ENCODE data around the gene GSG1L2.

The GSG1L2 gene

DNA sequence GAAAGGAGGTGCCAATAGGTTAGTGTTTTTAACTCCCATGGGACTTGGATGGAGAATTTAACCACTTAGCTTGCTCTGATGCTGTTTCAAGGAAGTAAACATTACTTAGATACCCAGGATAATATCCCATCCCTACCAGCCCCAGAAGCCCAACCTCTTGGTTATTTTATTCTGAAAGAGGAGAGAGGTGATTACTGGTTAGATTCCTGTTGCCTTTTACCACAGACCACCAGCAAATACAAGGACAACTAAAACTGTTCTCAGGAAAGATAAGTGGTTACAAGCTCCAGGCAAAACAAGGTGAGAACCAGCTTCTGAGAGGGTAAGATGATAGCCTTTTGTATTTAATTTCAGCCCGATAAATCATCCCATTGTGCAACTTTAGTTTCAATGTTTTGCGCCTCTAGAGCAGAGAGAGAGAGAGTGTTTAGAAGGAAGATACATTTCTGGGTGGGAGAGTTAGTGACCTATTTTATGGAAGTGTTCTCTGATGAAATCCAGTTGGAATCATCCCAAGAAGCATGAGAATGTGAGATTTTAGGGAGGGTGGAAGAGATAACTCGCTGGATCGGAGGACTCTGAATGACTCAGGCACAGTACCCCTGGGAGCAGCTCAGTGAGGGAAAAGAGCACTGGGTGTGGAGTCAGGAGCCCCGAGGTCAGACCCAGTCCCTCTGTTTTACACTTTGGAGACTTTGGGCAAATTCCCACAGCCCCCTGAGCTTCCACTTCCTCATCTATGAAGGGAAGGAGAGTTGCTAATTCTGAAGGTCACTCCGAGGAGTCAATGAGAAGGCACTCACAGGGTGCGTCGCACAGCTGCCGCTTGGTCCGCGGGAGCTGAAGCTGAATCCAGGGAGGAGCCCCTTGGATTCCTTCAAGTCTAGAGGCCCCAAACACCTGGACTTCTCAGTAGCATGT is 15.9 kb upstream of the GSG1L2 start:
- TF ChIP-seq, protein P1, sequence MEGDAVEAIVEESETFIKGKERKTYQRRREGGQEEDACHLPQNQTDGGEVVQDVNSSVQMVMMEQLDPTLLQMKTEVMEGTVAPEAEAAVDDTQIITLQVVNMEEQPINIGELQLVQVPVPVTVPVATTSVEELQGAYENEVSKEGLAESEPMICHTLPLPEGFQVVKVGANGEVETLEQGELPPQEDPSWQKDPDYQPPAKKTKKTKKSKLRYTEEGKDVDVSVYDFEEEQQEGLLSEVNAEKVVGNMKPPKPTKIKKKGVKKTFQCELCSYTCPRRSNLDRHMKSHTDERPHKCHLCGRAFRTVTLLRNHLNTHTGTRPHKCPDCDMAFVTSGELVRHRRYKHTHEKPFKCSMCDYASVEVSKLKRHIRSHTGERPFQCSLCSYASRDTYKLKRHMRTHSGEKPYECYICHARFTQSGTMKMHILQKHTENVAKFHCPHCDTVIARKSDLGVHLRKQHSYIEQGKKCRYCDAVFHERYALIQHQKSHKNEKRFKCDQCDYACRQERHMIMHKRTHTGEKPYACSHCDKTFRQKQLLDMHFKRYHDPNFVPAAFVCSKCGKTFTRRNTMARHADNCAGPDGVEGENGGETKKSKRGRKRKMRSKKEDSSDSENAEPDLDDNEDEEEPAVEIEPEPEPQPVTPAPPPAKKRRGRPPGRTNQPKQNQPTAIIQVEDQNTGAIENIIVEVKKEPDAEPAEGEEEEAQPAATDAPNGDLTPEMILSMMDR (IDR thresholded peaks at IDR 0.05) = no peak

DNA sequence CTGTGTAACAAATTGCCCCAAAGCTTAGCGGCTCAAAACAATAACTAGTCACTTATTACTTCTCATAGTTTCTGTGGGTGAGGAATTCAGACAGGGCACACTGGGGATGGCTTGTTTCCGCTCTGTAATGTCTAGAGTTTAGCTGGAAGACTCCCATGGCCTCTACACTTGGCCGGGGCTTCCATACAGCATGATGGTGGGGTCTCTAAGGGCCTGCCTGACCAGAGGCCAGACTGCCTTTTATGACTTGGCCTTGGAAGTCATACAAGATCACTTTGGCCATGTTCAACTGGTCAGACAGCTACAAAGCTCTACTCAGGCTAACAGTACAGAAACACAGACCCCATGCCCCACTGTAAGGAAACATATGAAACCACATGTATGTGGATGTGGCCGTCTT is 12.0 kb upstream of the GSG1L2 start:
- TF ChIP-seq, protein P1 (IDR thresholded peaks at IDR 0.05) = no peak

DNA sequence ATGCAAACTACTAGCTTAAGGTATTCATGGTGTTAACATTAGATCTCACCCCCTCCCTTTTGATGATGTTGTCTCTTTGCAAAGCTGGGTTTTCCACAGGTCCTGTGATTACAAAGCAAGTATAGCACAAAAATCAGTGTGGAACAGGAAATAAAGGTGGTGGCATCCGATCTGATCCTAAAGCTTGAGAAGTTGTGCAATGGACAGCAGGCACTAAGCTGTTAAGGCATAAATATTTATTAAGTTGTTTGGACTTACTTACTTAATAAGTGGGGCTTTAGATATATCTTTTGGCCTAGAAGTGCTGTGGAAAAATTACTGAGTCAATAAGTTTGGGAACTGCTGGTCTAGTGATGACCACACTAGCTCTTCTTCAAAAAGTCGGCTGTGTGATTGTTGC is 8.8 kb upstream of the GSG1L2 start:
- TF ChIP-seq, protein P1 (IDR thresholded peaks at IDR 0.05) = no peak

DNA sequence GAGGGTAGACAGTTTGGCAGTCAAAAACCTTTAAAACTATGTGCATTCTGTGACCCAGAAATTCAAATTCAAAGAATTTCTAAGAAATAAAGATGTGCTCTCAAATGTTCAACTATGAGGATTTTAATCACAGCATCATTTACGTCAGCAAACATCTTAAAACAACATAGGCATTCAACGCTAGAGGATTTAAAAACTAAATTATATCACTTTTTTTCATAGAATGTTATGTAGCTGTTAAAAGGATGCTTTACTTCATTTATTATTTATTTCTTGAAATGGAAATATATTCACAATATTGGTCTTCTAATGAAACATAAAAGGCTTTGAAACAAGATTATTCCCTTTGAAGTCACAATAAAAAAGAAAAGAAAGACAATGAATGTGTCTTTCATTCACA is 7.5 kb upstream of the GSG1L2 start:
- TF ChIP-seq, protein P1 (IDR thresholded peaks at IDR 0.05) = no peak

DNA sequence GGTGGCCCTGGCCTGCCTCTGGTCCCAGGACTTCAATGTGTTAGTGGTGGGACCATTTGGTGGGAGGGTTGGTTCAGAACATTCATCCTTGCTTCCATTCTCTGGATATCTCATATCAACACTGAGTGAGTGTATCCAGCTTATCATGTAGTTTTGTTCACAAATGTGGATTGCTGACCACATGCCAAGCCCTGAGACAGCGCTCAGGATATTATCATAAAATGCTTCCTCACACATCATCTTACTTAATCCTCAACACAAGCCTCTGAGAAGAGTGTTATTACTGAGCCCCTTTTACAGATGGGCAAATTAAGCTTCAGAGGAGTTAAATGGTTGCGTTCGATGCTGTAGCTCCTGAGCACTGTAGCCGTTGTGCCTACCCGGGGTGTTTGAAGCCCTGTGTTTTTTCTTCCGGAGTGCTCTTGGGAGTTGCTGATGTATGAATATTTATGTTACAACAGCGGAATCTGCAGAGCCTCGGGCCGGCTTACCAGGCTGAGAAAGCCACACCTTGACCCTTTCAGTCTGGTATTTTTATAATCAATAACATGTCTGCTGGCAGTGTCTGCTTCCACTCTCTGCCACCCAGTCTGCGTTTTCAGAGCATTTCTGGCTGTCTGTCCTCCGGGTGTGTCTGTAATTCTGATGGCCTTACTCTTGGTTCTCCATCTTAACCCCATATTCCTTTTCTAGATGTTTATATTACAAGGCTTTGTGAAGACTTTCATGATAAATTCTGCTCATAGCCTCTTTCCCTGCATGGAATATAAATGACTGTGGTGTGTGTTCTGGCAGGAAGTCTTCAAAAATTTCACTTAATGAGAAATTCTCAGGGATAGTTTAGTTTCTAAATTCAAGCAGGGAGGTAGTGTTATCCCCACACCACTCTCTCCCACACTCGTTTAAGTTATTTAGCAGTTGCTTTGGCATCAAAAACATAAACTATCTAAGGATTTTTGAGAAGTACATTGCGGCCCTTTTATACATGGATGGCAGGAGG is 6.7 kb upstream of the GSG1L2 start:
- TF ChIP-seq, protein P1 (IDR thresholded peaks at IDR 0.05) = no peak

DNA sequence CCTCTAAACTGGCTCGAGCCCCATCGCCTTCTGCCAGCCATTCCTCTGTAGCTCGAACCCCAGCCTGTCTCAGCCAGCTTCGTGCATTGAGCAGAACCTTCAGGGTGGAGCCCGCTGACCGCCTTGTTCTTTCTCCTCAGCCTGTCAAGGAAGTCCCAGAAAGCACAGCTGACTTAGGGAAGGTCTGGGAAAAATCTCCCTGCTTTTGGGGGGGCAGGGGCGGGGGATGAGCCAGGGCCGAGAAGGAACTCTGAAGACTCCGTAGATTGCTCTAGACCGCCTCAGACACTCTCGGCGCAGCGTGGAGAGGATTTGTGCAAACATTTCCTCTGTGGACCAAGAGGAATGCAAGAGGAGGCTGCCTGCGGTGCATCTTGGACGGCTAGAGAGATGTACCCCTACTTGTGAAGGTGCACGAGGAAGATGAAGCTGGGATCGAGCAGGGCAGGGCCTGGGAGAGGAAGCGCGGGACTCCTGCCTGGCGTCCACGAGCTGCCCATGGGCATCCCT is 3.8 kb upstream of the GSG1L2 start, which contains the start of gene GLP2R:
Gene GLP2R (plus strand): TSS at position 284 of the 510 bp plus-strand sequence. CDS start 140 bp downstream, at position 424.
- TF ChIP-seq, protein P1 (IDR thresholded peaks at IDR 0.05) = no peak

DNA sequence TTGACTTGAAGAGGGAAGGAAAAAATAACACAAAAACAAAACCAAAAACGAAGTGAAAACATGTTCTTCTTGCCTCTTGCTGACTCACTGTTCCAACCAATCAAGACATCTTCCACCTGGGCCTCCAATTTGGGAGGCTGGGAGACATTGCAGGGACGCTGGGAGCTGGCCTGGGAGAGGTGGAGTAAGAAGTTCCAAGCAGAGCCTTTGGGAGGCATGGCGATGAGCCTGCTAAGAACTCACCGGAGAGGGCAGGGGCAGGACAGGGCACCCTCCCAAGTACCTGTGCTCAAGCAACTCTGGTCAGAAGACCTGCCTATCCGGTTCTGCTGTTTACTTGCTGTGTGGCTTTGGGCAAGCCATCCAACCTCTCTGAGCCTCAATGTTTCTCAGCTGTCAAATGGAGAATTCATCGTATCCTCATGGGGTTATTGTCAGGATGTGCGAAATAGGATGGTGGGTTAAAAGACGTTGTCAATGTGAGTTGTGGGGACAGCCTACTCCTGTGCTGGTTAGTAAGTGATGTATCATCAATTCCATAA is 3.0 kb upstream of the GSG1L2 start:
- TF ChIP-seq, protein P1 (IDR thresholded peaks at IDR 0.05) = no peak

Data from LNCAP (cell line).